Large intestine (tissue), 3 donors: Measurements from ENCODE around the gene GNA14. TPM values are rescaled to one million over a fixed set of nuclear protein-coding genes. Genes with fewer than 3 reads are reported as not detected.

ENCODE experiments used
- DNase-seq, 2 donors: peaks; one replicate each; pipeline versions ENCODE4 v3.0.0 to v3.0.0-alpha.2; 2013
- H3K27ac ChIP-seq: one replicate; pipeline ENCODE4 v1.5.1; 2013; ENCODE audit warnings: low read length
- H3K27me3 ChIP-seq: 2 replicates; pipeline ENCODE4 v1.6.1; 2013; ENCODE audit warnings: low read length; ENCODE audit not compliant: control insufficient read depth, insufficient read depth
- H3K36me3 ChIP-seq: 2 replicates; pipeline ENCODE4 v1.6.1; 2013; ENCODE audit warnings: low read length; ENCODE audit not compliant: control insufficient read depth, insufficient read depth
- H3K4me1 ChIP-seq: one replicate; pipeline ENCODE4 v1.6.1; 2013; ENCODE audit warnings: low read length; ENCODE audit not compliant: control insufficient read depth, insufficient read depth
- H3K4me3 ChIP-seq: one replicate; pipeline ENCODE4 v1.5.1; 2013; ENCODE audit warnings: low read length
- H3K9me3 ChIP-seq: one replicate; pipeline ENCODE4 v1.6.1; 2013; ENCODE audit warnings: mild to moderate bottlenecking, low read depth, low read length, moderate library complexity; ENCODE audit not compliant: control insufficient read depth
- WGBS: methylation state at CpG from one replicate; pipeline ENCODE4 v1.1.5; 2013; ENCODE audit warnings: low lambda C conversion rate; ENCODE audit not compliant: insufficient coverage; 5-methylcytosine and 5-hydroxymethylcytosine counted together
- polyA plus RNA-seq: library from polyadenylated mRNA; unstranded; fragments of 120-200 nt; gene quantifications from one replicate; pipeline ENCODE4 v1.2.1, GENCODE V29; 2013

The GNA14 gene
- polyA plus RNA-seq, 1 donor: 2.7 TPM

DNA sequence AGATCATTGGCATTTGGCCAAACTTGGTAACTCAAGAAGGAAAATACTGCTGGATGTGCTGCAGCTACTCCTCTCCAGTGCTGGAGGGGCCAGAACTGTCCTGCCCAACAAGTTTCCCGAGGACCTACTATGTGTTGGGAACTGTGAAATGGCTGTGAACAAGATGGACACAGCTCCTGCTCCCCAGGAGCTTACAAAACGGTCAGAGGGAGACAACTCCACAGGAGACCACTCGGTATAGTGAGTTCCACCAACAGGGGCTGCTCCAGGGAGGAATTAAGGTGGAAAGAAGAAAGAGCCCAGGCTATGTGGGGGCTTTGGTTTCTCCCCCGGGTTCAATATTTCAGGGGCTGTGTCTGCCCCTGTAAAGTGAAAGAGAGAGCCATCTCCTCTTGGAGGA lies 78.8 kb downstream of the GNA14 start:
- WGBS: no CpG with 5 or more reads among the region's 4 CpGs
- Histone ChIP-seq H3K27me3 (no peaks in the 10 kb centered on the region), H3K4me1 (no peaks in the 10 kb centered on the region), H3K9me3 (no peaks in the 10 kb centered on the region), H3K4me3 (no peak overlapping the region), H3K36me3 (no peaks in the 10 kb centered on the region), H3K27ac (no peak overlapping the region)
- DNase-seq: no peak

DNA sequence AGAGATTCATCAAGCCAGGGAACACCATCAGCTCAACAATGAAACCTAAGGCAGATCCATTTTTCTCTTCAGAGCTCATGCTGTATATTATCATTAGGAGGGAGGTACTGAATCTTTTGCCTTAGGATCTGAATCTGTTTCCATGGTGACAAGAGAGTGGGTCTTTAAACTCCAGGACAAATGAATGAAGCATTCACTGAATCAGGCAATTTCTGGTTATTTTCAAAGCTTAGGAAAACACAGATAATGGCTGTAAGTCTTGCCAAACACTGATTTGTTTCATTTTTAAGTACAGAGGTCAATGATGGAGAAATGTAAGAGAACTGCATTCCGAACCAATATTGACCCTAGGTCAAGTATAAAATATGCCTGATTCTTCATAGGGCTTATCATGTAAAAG lies 84.9 kb downstream of the GNA14 start:
- H3K36me3 ChIP-seq: no peaks in the 10 kb centered on the region
- H3K4me3 ChIP-seq: no peak overlapping the region
- H3K27me3 ChIP-seq: no peaks in the 10 kb centered on the region
- no peaks in the 10 kb centered on the region for H3K9me3 ChIP-seq
- DNase-seq: no peak
- WGBS: no CpG with 5 or more reads among the region's 1 CpG
- H3K4me1 ChIP-seq: no peaks in the 10 kb centered on the region
- no peak overlapping the region for H3K27ac ChIP-seq

DNA sequence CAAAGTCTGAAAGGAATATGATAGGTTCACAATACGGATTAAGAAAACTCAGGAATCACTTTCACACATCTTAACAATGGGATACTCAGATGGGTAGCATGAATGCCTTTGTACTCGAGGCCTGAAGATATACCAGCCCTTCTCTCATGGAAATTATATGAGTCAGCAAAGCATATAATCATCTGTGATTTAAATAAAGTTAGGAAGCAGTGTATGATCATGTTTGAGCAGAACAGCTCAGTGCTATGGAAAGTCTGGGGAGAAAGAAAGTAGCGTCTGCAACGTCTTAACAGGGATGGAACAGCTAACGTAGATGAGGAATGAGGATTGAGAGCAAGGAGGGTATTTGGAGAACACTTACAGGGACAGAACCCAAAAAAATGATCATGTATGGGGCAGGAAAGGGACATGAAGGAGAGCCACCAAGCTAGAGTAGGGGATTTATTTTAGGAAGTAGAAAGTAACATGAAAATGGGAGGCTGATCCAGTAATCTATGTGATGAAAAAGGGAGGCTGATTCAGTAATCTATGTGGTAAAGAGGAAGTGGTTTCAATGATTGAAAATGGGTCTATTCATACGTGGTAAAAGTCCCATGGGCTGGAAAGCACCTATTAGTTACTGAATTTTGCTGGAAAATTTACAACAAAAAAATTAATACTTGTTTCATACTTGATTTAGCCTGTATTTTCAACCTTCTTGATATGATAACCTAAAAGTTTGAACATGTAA lies 85.9 kb downstream of the GNA14 start:
- no peak for DNase-seq
- H3K4me3 ChIP-seq: no peak overlapping the region
- H3K36me3 ChIP-seq: no peaks in the 10 kb centered on the region
- no peaks in the 10 kb centered on the region for H3K4me1 ChIP-seq
- 100% methylated on average over 1 of the region's 6 CpGs for WGBS
- H3K27me3 ChIP-seq: no peaks in the 10 kb centered on the region
- H3K27ac ChIP-seq: no peak overlapping the region
- no peaks in the 10 kb centered on the region for H3K9me3 ChIP-seq

DNA sequence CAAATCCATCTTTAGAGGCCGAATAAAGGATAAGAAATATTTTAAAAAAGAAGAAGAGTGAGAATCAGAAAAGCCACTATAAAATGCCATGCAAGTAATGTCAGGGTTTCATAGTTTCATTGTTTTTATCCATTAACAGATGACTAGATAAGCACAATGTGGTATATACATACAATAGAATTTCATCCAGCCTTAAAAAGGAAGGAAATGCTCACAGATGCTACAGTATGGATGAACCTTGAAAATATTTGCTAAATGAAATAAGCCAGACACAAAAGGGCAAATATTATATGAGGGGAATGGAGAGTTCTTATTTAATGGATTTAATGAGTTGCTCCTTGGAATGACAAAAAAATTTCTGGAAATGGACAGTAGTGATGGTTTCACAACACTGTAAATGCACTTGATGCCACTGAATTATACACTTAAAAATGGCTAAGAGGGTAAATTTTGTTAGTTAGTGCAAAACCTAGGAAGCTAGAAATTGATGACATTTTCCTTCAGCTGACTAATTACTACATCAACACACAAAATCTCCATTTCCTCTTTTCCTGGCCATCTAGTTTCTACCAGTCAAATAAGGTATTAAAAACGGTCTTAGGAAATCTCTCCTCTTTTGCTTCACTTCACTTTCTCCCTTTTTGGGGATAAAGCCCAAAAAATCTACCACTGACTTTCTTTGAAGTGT lies 86.6 kb downstream of the GNA14 start:
- Histone ChIP-seq H3K27ac (no peak overlapping the region), H3K27me3 (no peaks in the 10 kb centered on the region), H3K4me3 (no peak overlapping the region), H3K4me1 (no peaks in the 10 kb centered on the region), H3K36me3 (no peaks in the 10 kb centered on the region), H3K9me3 (no peaks in the 10 kb centered on the region)
- DNase-seq: no peak
- no CpG with 5 or more reads among the region's 2 CpGs for WGBS

DNA sequence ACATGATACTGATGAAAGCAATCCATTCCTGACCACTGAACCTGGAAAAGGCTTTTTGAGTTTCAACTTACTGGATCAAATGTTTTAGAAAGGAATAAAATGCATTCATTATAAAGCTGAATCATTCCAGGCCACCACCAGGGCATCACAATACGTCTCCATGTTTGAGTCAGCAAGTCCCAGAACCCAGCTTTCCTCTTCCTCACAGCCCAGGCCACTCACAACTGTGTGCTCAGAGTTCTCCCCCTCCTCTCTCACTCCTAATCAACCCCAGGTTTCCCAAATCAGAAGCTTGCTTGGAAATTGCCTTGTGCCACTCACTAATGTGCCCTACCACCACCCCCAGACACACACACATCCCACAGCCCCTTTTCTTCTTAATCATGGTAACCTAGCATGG lies 91.7 kb downstream of the GNA14 start:
- Histone ChIP-seq H3K27ac (no peak overlapping the region), H3K9me3 (no peaks in the 10 kb centered on the region), H3K36me3 (no peaks in the 10 kb centered on the region), H3K4me3 (no peak overlapping the region), H3K27me3 (no peaks in the 10 kb centered on the region), H3K4me1 (peaks cover 3% of the 10 kb centered on the region)
- DNase-seq: no peak
- WGBS: no CpG with 5 or more reads among the region's 1 CpG

DNA sequence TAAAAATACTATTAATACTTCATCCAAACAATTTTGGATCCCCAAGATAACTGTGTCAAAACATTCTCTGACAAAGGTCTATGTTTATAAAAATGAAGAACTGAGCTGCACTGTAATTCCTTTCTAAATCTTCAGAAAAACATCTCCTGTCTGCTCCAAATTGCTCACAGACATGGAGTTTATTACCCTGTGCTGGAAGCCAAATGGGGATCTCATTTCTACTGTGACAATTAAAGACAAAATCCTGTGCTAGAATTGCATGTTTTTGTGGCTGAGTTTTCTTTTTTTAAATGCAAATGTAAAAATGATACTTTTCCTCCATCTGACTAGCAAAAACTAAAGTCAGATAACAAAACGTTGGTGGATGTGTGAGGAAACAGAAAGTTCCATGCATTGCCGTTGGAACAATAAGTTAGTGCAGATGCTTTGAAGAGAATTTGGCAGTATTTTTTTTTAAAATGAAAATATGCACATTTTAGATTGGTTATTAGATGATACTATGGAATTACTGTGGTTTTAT lies 93.5 kb downstream of the GNA14 start:
- no peaks in the 10 kb centered on the region for H3K36me3 ChIP-seq
- no peaks in the 10 kb centered on the region for H3K9me3 ChIP-seq
- no peaks in the 10 kb centered on the region for H3K27me3 ChIP-seq
- DNase-seq: no peak
- H3K4me3 ChIP-seq: no peak overlapping the region
- WGBS: 25% methylated on average over 2 of the region's 2 CpGs
- H3K4me1 ChIP-seq: peaks cover 3% of the 10 kb centered on the region
- H3K27ac ChIP-seq: no peak overlapping the region

DNA sequence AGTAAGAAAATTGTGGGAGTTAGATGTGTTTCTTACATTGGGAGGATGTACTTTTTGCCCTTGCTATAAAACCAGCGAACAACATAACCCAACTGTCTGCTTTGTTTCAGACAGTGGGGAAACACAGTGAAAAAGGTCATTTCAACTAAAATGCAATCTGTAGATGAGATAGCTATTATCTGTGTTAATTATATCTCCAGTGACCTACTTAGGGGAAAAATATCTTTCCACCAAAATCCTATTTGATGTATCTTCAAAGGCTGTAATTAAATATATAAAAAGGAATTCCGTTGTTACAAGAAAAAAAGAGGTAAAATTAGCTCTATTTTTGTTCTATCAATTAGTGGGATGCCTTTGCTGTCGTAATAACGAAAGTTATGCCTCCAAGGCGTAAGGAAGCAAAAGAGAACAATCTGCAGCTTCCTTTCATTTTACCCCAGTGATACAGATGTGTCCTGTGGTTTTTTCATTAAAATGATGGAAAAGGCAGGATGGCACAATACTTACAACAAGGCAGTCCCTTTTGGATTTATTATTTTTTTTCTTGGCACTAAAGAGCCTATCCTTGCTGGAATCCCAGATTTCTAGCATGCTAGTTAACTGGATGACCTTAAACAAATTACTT lies 100.9 kb downstream of the GNA14 start:
- Histone ChIP-seq H3K36me3 (no peaks in the 10 kb centered on the region), H3K27ac (no peak overlapping the region), H3K9me3 (peaks cover 3% of the 10 kb centered on the region), H3K27me3 (no peaks in the 10 kb centered on the region), H3K4me3 (no peak overlapping the region), H3K4me1 (no peaks in the 10 kb centered on the region)
- DNase-seq: no peak
- WGBS: 91% methylated on average over 3 of the region's 5 CpGs

DNA sequence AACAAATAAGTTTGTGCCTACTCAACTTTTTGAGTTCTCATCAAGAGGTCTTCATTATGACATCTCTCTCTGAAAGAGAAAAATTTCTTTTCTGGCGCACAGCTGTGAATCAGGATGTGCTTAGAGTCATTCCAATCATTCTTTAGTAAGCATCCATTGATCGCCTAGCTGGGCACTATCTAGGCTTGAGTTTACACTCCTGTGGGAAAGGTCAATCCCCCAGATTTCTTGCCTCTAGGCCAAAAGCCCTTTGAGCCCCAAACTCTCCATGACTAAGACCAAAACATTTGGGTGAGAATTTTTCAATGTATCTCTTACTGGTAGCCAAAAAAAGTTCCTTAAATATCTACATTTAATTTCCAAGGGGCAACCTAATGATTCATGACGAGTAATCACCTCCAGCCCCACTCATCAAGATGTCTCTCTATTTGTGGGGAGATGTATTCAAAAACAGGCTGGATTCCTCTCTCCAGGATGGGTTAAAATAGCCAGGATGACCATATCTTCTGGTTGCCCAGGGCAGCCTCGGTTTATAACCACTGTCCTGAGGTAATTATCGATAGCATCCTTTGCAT lies 101.7 kb downstream of the GNA14 start:
- H3K27ac ChIP-seq: no peak overlapping the region
- DNase-seq: no peak
- 100% methylated on average over 1 of the region's 5 CpGs for WGBS
- H3K4me3 ChIP-seq: no peak overlapping the region
- no peaks in the 10 kb centered on the region for H3K4me1 ChIP-seq
- no peaks in the 10 kb centered on the region for H3K27me3 ChIP-seq
- H3K9me3 ChIP-seq: peaks cover 11% of the 10 kb centered on the region
- H3K36me3 ChIP-seq: no peaks in the 10 kb centered on the region

DNA sequence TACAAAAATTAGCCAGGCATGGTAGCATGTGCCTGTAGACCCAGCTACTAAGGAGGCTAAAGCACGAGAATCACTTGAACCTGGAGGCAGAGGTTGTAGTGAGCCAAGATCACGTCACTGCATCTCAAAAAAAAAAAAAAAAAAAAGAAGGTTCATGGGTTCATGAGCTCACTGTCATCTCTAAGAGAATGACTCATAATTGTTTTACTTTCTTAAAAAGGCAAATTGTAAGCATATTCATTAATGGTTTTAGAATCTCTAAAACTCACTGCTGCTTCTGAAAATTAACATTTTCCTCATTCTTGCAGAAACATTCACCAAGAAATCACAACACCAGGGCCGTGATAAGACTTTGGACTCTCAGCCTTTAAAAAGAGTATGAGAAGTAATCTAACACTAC lies 103.6 kb downstream of the GNA14 start:
- Histone ChIP-seq H3K9me3 (peaks cover 15% of the 10 kb centered on the region), H3K27ac (no peak overlapping the region), H3K4me1 (no peaks in the 10 kb centered on the region), H3K27me3 (no peaks in the 10 kb centered on the region), H3K4me3 (no peak overlapping the region), H3K36me3 (no peaks in the 10 kb centered on the region)
- DNase-seq: no peak
- 80% methylated on average over 2 of the region's 3 CpGs for WGBS

DNA sequence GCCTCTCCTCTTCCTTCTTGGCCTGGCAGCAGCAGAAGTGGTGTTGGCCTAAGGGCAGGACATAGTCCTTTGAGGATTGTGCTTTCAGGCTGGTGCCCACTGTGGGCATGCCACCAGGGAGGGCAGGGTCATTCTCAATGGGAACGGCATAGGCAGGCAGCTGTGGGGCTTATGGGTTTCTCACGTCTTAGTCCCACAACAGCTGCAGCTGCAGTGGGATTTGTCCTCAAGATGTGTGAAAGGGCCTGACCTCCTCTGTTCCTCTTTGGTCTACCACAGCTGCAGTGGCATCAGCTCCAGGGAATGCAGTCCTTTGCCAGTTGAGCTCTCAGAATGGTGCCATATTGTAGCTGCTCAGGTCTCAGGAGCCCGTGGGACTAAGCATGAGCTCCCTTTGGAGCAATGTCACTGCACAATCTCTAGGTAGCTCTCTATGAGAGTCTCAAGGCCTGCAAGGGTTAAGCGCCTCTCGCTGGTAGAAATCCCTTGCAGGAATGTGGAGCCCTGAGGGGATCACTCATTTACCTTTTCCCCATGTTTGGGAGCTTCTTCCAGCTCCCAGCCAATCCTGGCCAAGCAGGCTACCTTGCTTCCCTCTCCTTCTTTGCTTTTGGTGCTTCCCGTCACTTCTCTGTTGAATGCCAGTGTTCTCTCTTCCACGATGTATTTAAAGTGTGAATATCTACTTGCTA lies 104.8 kb downstream of the GNA14 start:
- no peak for DNase-seq

More for the DNA sequence above, 104.8 kb downstream of the GNA14 start:
- peaks cover 15% of the 10 kb centered on the region for H3K9me3 ChIP-seq
- no peaks in the 10 kb centered on the region for H3K4me1 ChIP-seq
- H3K27ac ChIP-seq: no peak overlapping the region
- no peaks in the 10 kb centered on the region for H3K27me3 ChIP-seq
- no CpG with 5 or more reads among the region's 7 CpGs for WGBS
- H3K4me3 ChIP-seq: no peak overlapping the region
- no peaks in the 10 kb centered on the region for H3K36me3 ChIP-seq
